NCI-H526 treated with DMSO at 0.1 percent for 48 hours (cell line): ENCODE results near the gene DNPEP.
A peak's percentile ranks its signal among the peaks of the same experiment; 100 is the strongest.

Experiments used
- DNase-seq: peaks from one replicate; lab custom pipeline; 2025; lab: John Stamatoyannopoulos, UW

Gene DNPEP

DNA sequence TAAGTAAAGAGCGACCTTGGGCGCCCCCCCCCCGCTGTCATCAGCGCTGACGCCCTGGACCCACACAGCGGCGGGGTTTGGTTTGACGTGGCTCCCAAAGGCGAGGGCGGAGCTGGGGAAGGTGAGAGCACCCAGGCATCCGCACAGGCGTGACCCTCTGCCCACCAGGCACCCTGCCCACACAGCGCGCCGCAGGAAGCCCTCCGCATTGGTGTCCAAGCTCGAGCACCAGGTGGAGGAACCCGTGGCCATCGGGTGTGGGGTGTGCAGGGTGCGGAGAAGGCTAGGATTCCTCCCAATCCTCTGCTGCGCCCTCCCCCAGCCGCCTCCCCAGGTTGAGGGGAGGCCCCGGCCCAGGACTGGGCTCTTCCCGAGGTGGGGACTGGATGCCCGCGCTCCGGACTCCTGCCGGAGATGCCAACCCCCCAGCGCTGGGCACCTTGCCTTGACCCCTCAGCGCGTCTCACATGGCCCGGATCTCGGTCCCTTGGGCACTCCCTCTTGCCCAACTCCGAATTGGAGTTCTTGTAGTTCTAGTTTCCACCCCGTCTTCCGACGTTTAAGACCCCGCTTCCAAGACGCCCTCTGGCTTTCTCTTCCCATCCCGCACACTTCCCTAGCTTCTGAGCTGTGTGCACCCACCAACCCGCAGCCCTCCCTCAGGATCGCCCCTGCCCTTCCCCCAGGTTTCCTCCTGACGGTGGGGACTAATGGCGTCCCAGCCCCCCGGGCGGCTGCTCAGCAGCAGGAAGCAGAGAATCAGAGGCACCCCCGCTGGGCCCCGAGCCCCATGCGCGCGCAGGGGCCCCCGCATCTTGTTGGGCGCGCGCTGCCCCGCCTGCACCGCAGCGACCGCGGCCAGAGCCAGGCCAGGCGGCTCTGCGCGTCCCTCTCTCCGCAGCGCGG is 29.3 kb downstream of the DNPEP start:
- no peak for DNase-seq

DNA sequence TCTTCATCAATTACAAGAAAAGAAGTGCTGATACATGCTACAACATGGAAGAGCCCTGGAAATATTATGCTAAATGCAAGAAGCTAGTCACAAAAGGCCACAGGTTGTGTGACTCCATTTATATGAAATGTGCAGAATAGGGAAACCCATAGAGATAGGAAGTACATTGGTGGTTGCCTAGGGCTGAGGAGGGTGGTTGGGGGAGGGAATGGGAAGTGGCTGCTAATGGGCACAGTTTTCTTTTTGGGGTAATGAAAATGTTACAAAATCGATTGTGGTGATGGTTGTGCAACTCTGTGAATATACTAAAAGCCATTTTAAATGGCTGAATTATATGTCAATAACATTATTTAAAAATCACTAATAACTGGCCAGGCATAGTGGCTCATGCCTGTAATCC is 30.9 kb downstream of the DNPEP start:
- DNase-seq: no peak

DNA sequence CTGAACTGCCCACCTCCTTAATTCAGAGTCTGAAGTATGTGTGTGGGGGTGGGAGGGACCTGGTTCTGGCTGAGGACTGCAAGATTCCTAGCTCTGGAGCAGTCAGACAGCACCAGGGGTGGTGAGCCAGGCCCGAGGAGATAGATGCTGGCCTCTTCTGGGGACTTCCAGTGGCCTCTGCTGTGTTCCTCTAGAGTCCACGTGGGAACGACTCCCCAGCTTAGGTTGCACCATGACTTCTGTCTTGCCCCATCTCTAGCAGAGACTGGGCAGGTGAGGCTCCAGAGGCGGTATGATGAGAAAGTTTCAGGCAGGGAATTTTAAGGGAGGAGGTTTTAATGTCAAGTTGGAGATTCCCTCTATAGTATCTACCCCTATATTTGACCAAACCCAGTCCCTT is 33.1 kb downstream of the DNPEP start:
- DNase-seq: no peak

DNA sequence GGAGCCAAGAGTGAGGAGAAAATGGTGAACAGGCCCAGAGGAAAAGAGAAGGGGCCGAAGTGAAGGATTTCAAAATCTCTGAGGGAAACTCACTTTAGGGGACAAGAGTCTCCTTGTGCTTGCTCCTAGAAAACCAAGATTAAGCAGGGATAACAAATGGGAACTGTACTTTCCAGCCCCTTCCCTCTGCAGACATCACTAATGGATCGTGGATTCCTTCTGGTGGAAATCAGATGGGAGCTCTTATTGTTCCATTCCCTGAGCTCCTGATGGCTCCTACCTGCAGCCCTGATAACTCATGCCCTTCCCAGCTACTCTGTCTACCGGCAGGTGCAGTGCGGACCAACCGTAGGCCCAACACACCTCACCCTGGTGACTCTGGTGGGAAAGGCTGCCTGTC is 34.6 kb downstream of the DNPEP start:
- no peak for DNase-seq

DNA sequence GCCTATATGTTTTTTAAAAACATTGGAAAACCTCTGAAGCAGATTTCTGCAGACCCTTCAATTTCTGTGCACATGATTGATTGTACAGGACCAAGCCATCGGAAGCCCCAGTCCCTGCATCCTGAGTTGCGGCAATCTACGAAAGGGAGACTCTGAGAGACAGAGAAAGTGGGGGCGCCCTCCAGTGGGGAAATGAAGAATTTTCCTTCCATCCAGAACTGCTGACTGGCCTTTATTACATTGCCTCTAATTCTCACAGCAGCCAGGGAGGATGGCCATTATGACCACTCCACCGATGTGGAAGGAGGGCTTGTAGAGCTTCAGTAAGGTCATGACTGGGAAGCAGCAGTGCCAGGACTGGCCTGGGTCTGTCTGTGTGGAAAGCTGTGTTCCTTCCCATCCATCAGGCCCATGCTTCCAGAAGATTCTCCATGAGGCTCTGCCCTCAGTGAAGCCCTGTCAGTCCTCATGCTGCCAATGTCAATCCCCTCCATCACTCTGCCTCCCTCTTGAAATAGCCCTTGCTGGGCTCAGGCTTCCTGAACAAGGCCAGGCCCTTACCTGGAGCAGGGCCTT is 35.2 kb downstream of the DNPEP start:
- peak; percentile 42 for DNase-seq

DNA sequence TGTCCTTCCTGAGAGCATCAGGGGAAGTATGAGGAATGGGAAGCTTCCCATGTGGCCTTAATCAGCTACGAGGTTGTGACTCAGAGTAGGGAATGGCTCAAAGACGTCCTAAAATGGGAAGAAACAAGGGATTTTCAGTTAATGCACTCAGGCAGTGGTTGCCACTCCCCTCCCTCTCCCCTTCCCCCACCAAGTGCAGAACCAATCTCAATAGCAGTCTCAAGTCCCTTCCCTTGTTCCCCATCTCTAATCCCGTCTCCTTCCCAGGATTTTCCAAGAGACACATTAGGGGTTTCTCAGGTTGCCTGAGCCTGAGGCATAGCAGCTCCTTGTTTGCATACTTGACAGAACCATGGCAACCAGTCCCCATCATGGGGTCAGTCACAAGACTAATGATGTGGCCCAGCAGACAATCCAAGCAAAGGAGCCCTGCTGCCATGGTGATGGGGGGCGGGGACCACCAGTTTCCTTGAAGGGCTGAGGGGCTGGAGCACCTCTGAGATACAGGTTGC is 36.9 kb downstream of the DNPEP start:
- no peak for DNase-seq

DNA sequence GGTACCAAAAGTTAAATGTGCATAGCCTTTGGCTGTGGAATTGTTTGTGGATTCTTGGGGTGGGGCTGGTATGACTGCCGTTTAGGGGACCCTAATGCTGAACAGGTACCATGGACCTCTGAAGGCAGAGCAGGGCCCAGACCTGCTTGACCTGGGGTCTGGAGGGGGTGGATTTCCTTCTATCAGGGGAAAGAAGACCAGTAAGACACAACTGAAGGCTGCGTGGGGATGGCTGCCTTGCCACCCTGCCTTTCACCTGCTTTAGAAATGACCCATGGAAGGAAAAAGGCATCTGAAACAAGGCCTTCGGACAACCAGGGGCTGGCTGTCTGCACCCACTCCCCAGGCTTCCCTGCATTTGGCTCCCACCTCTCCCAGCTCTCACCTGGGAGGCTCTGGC is 37.5 kb downstream of the DNPEP start:
- DNase-seq: no peak

DNA sequence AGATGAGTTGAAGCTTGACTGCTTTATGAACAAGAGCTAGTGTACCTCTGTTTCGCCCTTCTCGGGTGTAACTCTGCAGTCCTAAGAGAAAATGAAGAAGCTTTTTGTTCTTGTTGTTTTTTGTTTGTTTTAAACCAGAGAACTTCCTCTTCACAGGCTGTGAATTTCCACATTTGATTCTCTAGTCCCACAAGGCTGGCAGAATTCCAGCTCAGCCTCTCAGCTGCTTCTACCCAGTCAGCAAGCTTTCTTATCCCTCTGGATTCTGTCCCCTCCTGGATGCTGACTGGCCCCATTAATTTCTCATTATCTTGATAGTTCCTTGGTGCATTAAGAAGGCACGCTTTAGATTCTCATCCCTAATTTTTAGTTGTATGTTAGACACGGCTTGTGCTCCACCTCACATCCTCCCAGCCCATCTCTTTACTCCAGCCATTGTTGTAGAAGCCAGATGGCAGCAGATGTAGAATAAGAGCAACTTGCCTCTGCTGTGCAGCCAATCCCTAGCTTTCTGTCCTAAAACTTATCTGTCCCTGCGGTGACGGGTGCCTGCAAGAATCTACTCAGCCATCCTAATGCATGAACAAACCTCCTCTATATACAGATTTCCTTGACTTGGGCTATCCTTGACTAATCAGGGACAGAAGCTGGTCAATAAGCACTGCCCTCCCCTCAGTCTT is 42.8 kb downstream of the DNPEP start:
- no peak for DNase-seq

DNA sequence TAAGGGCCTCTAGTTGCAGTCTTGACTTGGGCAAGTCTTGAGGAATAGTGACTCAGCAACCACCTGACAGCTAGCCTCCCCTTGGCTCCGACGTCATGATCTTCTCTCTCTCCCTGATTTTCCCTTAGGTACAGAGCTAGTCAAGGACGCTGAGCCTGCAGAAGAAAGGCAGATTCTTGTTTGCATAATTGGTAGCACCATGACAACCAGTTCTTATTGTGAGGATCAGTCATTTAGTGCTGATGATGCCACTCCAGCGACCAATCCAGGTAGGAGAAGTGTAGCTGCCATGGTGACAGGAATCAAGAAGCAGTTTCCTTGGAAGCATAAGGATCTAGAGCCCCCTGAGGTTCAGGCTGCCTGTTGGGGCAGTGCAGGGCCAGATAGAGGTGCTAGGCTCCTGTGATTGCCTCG is 52.3 kb downstream of the DNPEP start:
- DNase-seq: no peak

DNA sequence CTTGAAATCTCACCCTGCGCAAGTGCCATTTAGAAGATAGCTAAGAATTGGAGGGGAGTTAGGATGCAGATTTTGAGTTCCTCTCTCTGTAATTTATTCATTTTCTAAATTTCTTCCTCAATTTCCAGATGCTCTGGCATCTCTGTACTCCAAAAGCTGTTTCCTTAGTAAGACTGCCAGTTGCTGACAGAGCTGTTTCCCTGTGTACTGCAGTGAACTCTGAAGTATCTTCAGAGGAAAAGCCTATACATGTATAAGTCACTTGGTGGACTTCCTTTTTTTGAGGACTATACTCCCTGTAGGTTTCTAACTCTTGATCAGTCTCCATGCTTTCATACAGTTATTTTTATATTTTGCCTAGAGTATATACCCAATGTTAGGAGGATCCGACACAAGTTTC is 53.6 kb downstream of the DNPEP start:
- no peak for DNase-seq

DNA sequence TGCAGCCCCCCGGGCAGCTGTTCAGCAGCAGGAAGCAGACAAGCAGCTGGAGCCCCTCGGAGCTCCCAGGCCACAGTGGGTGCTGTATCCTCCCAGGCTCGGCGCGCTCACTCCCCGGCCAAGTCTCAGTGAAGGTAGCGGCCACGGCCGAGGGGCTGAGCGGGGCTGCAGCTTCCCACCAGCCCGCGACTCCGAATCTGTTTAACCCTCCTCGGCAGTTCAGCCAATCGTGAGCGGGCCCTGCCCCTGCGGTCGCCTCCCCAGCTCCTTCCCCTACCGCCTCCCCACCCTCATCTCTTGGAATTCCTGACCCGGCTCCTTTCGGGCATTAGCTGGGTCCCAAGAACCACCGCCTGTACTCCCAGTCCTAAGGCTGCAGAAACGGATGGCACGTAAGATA is 55.2 kb downstream of the DNPEP start, which contains the start of gene RESP18:
TSS of gene RESP18 (minus strand) at position 203 of the 400 bp plus-strand sequence.
- DNase-seq: no peak

DNA sequence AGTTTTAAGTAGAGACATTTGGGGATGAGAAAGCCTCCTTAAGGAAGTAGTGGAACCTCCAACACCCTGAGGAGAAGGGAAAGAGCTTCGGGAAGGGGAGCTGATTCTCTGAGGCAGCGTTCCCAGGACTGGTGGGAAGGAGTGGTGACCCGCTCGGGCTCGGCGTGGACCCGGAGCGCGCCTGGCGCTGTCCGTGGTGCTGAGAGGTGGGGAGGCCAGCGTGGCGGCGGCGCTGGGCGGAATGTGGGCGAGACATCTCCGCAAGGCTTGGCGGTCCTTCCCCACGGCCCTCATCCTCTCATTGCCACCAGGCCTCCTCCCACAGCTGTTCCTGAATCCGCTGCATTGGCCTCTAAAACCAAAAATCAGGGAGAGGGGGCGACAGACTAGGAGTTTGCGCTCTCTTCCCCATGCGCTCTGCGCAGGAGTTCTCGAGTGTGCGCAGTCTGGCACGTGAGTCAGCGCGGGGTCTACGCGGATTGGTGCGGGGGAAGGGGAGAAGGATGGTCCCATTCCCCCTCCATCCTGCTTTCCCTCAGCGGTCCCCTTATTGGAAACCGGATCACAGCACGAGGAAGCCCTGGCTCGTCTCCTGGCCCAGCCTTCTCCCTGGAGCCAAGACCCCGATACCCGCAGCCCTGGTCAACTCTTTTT is 56.0 kb downstream of the DNPEP start:
- no peak for DNase-seq

DNA sequence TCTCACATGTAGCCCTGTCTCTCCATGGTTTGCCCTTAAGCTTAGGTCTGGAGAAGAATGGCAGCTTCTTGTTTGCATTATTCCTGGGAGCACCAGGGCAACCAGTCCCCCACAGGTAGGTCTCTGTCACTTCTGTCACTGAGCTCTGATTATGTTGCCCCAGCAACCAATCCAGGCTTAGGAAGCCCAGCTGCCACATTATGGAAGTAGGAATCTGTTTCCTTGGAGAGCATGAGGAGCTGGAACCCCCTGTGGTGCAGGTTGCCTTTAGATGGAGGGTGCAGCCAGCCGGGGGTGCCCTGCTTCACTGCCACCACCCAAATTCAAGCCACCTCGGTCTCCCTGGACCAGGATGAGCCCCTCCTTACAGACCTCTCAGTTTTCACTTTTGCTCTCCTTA is 60.0 kb downstream of the DNPEP start:
- DNase-seq: no peak

DNA sequence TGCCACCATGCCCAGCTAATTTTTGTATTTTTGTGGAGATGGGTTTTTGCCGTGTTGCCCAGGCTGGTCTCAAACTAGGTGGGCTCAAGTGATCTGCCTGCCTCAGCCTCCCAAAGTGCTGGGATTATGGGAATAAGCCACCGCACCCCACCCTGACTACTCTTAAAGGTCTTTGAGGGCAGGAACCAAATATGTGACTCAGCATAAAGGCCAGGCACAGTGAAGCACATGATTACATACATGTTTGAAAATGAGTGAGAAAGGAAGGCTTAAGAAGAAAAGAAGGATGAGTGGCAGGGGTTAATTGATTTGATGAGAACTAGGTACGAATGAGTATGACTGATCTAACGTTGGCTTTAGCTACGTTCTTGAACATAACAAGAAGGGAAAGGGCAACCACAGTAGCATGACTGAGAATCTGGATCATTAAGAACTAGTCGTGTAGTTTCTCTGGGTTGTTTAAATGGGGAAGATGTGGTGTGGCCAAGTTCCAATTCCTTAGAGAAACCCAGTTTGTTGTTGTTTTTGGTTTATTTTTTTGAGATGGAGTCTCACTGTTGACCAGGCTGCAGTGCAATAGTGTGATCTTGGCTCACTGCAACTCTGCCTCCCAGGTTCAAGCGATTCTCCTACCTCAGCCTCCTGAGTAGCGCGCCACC is 61.9 kb downstream of the DNPEP start:
- no peak for DNase-seq

DNA sequence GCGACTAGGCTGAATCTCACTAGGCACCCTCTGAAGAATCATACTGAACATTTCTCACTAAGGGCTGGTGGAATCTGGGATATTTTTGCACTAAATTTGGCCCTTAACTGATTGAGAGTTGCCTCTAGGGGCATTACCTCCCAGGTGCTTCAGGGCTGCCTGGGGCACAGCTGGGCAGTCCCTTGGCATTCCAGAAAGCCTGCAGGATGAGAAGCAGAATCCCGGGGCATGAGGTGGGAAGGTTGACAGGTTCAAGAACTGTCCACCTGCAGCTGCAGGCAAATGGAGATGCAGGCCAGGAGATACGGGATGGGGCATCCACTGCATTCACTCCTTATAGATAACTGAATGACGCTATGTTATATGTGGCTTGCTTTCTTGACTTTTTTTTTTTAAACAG is 62.6 kb downstream of the DNPEP start:
- no peak for DNase-seq

DNA sequence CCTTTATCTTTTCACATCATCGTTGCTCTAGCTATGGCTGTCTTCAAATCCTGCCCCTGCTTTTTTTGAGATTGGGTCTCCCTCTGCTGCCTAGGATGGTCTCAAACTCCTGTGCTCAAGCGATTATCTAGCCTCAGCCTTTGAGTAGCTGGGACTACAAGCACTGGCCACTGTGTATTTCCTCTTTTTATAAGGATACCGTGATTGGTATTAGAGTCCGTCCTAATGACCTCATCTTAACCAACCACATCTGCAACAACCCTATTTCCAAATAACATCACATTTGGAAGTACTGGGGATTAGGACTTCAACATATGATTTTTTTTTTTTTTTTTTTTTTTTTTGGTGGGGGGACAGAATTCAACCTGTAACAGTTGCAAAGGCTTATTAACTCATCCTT is 64.3 kb downstream of the DNPEP start:
- DNase-seq: no peak
